Ascending aorta (tissue), 2 donors: ENCODE measurements around the gene OLFM1. TPM values are rescaled to one million over a fixed set of nuclear protein-coding genes. Genes with fewer than 3 reads are reported as not detected.

Source experiments
- DNase-seq, 2 donors: peaks; one replicate each; pipeline ENCODE4 v3.0.0-alpha.2; 2019; ENCODE audit warnings: low spot score in 2 of 2
- H3K27ac ChIP-seq, 2 donors: fragments of 200-600 bp; sonication (generic); one replicate each; pipeline ENCODE4 v1.5.1; 2016 to 2017; ENCODE audit warnings: mild to moderate bottlenecking in 1 of 2
- H3K27me3 ChIP-seq: fragments of 200-600 bp; sonication (generic); one replicate; pipeline ENCODE4 v1.5.1; 2017
- H3K36me3 ChIP-seq, 2 donors: fragments of 200-600 bp; sonication (generic); one replicate each; pipeline ENCODE4 v1.5.1; 2016
- H3K4me1 ChIP-seq, 2 donors: fragments of 200-600 bp; sonication (generic); one replicate each; pipeline ENCODE4 v1.5.1; 2016 to 2017; ENCODE audit warnings: mild to moderate bottlenecking in 1 of 2
- H3K4me3 ChIP-seq, 2 donors: fragments of 200-600 bp; sonication (generic); one replicate each; pipeline ENCODE4 v1.5.1; 2016 to 2017; ENCODE audit warnings: mild to moderate bottlenecking in 1 of 2
- H3K9me3 ChIP-seq, 2 donors: fragments of 200-600 bp; sonication (generic); one replicate each; pipeline ENCODE4 v1.5.1; 2016
- intact Hi-C: fragments of 100-400 bp; cut with DNase I; formaldehyde crosslinking; loops from one replicate; pipeline ENCODE4 v1.15.1; 2023
- total RNA-seq: library from RNA; depleted of rRNA; stranded (reverse); fragments of >200 nt; gene quantifications from one replicate; pipeline ENCODE4 v1.1.0, GENCODE V29; 2016
- TF ChIP-seq, protein P1 (sequence below), 3 experiments: fragments of 200-600 bp in 2 of 3; fragments of 450-650 bp in 1 of 3; sonication (generic) in 2 of 3; IDR thresholded peaks; one replicate each; pipeline ENCODE4 v1.5.1; 2016 to 2019; ENCODE audit warnings: antibody characterized with exemption in 3 of 3, mild to moderate bottlenecking in 1 of 3, moderate library complexity in 1 of 3

Gene OLFM1
- total RNA-seq, 1 donor from 2014 or later = 102 TPM

DNA sequence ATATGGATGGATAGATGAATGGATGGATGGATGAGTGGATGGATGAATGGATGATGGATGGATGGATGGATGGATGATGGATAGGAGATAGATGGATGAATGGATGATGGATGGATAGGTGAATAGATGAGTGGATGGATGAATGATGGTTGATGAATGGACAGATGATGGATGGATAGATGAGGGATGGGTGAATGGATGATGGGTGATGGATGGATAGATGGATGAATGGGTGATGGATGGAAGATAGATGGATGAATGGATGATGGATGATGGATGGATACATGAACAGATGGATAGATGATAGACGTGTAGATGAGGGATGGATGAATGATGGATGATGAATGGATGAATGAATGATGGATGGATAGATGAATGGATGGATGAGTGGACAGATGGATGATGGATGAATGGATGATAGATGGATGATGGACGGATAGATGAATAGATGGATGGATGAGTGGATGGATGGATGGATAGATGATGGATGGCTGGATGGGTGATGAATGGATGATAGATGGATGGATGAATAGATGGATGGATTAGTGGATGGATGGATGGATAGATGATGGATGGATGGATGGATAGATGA is 53.8 kb downstream of the OLFM1 start:
- intact Hi-C loops = no loop called here
- DNase-seq = no peak
- TF ChIP-seq, protein P1, sequence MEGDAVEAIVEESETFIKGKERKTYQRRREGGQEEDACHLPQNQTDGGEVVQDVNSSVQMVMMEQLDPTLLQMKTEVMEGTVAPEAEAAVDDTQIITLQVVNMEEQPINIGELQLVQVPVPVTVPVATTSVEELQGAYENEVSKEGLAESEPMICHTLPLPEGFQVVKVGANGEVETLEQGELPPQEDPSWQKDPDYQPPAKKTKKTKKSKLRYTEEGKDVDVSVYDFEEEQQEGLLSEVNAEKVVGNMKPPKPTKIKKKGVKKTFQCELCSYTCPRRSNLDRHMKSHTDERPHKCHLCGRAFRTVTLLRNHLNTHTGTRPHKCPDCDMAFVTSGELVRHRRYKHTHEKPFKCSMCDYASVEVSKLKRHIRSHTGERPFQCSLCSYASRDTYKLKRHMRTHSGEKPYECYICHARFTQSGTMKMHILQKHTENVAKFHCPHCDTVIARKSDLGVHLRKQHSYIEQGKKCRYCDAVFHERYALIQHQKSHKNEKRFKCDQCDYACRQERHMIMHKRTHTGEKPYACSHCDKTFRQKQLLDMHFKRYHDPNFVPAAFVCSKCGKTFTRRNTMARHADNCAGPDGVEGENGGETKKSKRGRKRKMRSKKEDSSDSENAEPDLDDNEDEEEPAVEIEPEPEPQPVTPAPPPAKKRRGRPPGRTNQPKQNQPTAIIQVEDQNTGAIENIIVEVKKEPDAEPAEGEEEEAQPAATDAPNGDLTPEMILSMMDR (IDR thresholded peaks at IDR 0.05) = no peak
- Histone ChIP-seq H3K4me3 (no peak overlapping the region), H3K9me3 (peaks cover 0 to 2% of the 10 kb centered on the region in 2 donors), H3K27me3 (no peaks in the 10 kb centered on the region), H3K36me3 (no peaks in the 10 kb centered on the region), H3K4me1 (no peaks in the 10 kb centered on the region), H3K27ac (no peak overlapping the region)

DNA sequence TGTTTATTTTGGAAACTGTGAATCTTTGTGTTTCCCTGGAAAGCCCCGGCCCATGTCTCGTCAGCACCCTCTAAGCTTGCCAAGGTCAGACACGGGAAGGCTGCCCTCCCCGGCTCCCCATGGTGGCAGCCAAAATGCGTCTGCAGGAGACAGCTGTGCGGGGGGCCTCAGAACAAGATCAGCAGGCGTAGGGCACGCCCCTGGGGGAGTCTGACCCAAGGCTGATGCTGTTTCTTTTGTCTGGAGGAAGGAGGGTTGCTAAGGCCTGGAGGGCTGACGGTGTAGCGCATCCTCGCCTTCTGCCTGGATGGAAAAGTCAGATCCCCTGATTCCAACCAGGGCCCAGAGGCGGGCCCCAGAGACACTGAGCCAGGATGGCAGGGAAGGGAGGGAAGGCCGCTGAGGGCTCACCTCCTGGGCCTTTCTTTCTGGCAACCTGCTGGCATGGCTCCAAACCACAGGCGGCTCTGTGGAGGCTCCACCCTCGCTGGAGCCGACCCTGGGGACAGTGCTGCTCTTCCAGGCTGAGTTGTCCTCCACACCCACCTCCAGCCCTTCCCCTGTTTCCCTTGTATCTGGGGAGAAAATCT is 57.2 kb downstream of the OLFM1 start:
- DNase-seq = no peak
- Histone ChIP-seq H3K4me3 (no peak overlapping the region), H3K9me3 (no peaks in the 10 kb centered on the region), H3K27ac (no peak overlapping the region), H3K36me3 (no peaks in the 10 kb centered on the region), H3K27me3 (no peaks in the 10 kb centered on the region), H3K4me1 (no peaks in the 10 kb centered on the region)
- TF ChIP-seq, protein P1 (IDR thresholded peaks at IDR 0.05) = no peak
- intact Hi-C loops = no loop called here

DNA sequence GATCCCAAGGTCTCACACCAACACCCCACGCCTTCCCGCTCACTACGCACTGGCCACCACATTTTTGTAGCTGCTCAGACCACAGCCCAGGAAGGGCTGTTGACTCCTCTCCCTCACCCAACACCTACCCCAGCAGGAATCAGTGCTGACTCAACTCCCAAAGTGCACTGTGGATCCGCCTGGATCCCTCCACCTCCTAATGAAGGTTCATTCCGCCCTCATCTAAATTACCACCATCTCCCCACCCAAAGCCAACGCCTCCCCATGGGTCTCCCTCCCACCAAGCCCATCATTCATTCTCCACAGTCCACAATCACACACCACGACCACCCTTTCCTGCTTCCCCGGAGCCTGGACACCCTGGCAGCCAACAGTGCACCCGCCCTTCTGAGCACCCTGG is 57.8 kb downstream of the OLFM1 start:
- DNase-seq = no peak
- no peak overlapping the region for H3K4me3 ChIP-seq
- H3K36me3 ChIP-seq = no peaks in the 10 kb centered on the region
- H3K9me3 ChIP-seq = no peaks in the 10 kb centered on the region
- intact Hi-C loops = no loop called here
- no peaks in the 10 kb centered on the region for H3K27me3 ChIP-seq
- TF ChIP-seq, protein P1 (IDR thresholded peaks at IDR 0.05) = no peak
- H3K27ac ChIP-seq = no peak overlapping the region
- no peaks in the 10 kb centered on the region for H3K4me1 ChIP-seq

DNA sequence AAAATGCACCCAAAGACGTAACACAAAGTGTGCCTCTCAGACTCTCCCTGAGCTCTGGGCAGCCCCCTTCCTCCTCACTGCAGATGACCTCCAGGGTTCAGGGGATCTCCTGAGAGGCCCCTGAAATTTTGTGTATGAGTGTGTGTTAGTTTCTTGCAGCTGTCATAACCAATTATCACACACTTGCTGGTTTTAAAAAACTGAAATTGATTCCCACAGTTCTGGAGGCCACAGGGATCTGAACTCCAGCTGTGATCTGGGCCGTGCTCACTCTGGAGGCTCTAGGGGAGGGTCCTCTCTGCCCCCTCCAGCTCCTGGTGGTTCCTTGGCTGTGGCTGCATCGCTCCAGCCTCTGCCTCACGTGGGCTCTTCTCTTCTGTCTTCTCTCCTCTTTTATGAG is 58.8 kb downstream of the OLFM1 start:
- H3K27me3 ChIP-seq = no peaks in the 10 kb centered on the region
- DNase-seq = no peak
- intact Hi-C loops = no loop called here
- H3K9me3 ChIP-seq = no peaks in the 10 kb centered on the region
- H3K27ac ChIP-seq = no peak overlapping the region
- TF ChIP-seq, protein P1 (IDR thresholded peaks at IDR 0.05) = no peak
- no peaks in the 10 kb centered on the region for H3K4me1 ChIP-seq
- H3K36me3 ChIP-seq = no peaks in the 10 kb centered on the region
- no peak overlapping the region for H3K4me3 ChIP-seq

DNA sequence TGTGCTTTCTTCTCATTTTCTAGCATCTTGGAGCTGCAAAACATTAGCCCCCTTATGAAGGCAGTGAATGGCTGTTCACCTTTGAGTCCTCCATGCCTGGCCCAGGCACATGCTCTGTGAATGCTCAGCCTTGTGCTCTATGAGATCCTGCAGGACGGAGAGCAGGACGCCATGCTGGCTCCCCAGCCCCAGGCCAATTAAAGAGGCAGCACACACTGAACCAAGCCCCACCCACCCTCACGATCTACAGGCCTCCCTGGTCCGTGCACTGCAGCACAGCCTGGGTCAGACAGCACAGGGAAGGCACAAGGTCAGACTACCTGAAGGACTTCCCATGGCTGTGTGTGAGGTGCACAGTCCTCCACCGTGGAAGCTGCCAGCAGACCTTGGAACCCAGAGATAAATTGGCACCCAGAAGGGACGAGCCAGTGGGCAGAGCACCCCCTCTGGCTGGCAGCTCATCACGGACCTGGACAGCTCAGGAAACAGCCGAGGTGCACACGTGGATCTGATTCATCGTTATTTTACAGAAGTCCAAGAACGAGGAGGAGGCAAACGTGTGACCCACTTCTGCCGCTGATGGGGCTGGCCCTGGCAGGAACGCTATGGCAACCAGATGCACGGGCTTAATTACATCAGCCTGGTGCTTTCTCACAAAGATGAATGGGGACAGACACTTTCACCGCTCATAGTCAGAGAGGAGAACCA is 59.5 kb downstream of the OLFM1 start:
- TF ChIP-seq, protein P1 (IDR thresholded peaks at IDR 0.05) = no peak
- Histone ChIP-seq H3K4me1 (no peaks in the 10 kb centered on the region), H3K27me3 (no peaks in the 10 kb centered on the region), H3K27ac (no peak overlapping the region), H3K9me3 (no peaks in the 10 kb centered on the region), H3K4me3 (no peak overlapping the region), H3K36me3 (no peaks in the 10 kb centered on the region)
- no peak for DNase-seq
- intact Hi-C loops = no loop called here
